GM12892 (cell line): ENCODE results near the gene SAMD8.
"Not testable (repeated sequence)": the region's sequence is repeated elsewhere in the genome, so short reads cannot be mapped to it uniquely, and the experiment has no call there.

Experiments
- POLR2A ChIP-seq: IDR thresholded peaks from 2 replicates; pipeline ENCODE4 v1.6.1; 2011; ENCODE audit warnings: low read depth, low read length, control low read depth
- POLR2AphosphoS5 ChIP-seq: IDR thresholded peaks from 2 replicates; pipeline ENCODE4 v1.6.1; 2011; ENCODE audit warnings: low read depth, low read length, control low read depth
- TAF1 ChIP-seq: IDR thresholded peaks from 2 replicates; pipeline ENCODE4 v1.6.1; 2011; ENCODE audit warnings: low read depth, mild to moderate bottlenecking, control low read depth, low read length, borderline replicate concordance

- not testable (repeated sequence) for TF ChIP-seq POLR2A, POLR2AphosphoS5, TAF1
These were observed 83.2 kb downstream of the SAMD8 start for GRCh38 chr10:75194625-75195024.
